Hepatic stellate cell (primary cell): ENCODE measurements around the gene ZNF208.
"Not testable (repeated sequence)": the region's sequence is repeated elsewhere in the genome, so short reads cannot be mapped to it uniquely, and the experiment has no call there.

Experiments used
- DNase-seq: peaks from one replicate; pipeline ENCODE4 v3.0.0; 2011; ENCODE audit warnings: low spot score

Gene ZNF208

GRCh38 chr19:21884786-21885185, 126.0 kb downstream of the ZNF208 start:
- DNase-seq = not testable (repeated sequence)

GRCh38 chr19:21883516-21883915, 127.2 kb downstream of the ZNF208 start:
- DNase-seq = no peak
